Lung (tissue), 12 donors: Measurements from ENCODE around the gene AMDHD1. TPM values are rescaled to one million over a fixed set of nuclear protein-coding genes. Genes with fewer than 3 reads are reported as not detected.

ENCODE experiments used
- ATAC-seq: fragments of 200-7000 bp; cut with Tn5 transposase; one replicate; pipeline ENCODE4 v1.9.1; 2020; ENCODE audit warnings: moderate number of reproducible peaks; ENCODE audit not compliant: insufficient read depth, low FRiP score
- DNase-seq, 3 donors: peaks; one replicate each; pipeline ENCODE4 v3.0.0-alpha.2; 2013 to 2017
- H3K27ac ChIP-seq, 2 donors: one replicate each; pipeline ENCODE4 v1.5.1; 2013; ENCODE audit warnings: mild to moderate bottlenecking in 2 of 2, moderate library complexity in 2 of 2, control low read depth in 1 of 2, inconsistent platforms in 1 of 2, low read depth in 1 of 2, low read length in 1 of 2
- H3K27me3 ChIP-seq, 3 donors: one replicate each; pipeline ENCODE4 v1.5.1; 2013; ENCODE audit warnings: low read length in 2 of 3; ENCODE audit not compliant: control insufficient read depth in 3 of 3, insufficient read depth in 3 of 3
- H3K36me3 ChIP-seq, 4 donors: one replicate each; pipeline ENCODE4 v1.5.1; 2013; ENCODE audit warnings: low read length in 4 of 4, mild to moderate bottlenecking in 1 of 4, moderate library complexity in 1 of 4; ENCODE audit not compliant: control insufficient read depth in 4 of 4, insufficient read depth in 4 of 4
- H3K4me1 ChIP-seq, 5 donors: one replicate each; pipeline ENCODE4 v1.5.1; 2013; ENCODE audit warnings: low read length in 5 of 5, mild to moderate bottlenecking in 2 of 5, moderate library complexity in 1 of 5; ENCODE audit not compliant: control insufficient read depth in 5 of 5, insufficient read depth in 5 of 5
- H3K4me3 ChIP-seq: one replicate; pipeline ENCODE4 v1.5.1; 2013; ENCODE audit warnings: mild to moderate bottlenecking, control low read depth, moderate library complexity
- H3K9ac ChIP-seq, 2 donors: one replicate each; pipeline ENCODE4 v1.5.1; 2013; ENCODE audit warnings: low read length in 2 of 2, control low read depth in 1 of 2; ENCODE audit not compliant: insufficient read depth in 1 of 2
- H3K9me3 ChIP-seq, 4 donors: one replicate each; pipeline ENCODE4 v1.5.1; 2013; ENCODE audit warnings: low read length in 3 of 4, mild to moderate bottlenecking in 1 of 4, moderate library complexity in 1 of 4; ENCODE audit not compliant: control insufficient read depth in 4 of 4, insufficient read depth in 3 of 4
- WGBS, 2 donors: extraction: QIAGEN DNeasy Blood & Tissue Kit; methylation state at CpG; one replicate each; pipeline ENCODE4 v1.1.7; 2013; 5-methylcytosine and 5-hydroxymethylcytosine counted together
- polyA plus RNA-seq, 2 donors: library from polyadenylated mRNA; stranded (reverse); fragments of 200-250 nt; gene quantifications; one replicate each; pipeline ENCODE4 v1.2.1, GENCODE V29; 2013
- total RNA-seq, 2 donors: library from RNA; depleted of rRNA in 1 of 2; stranded (reverse); fragments of >200 nt in 1 of 2; gene quantifications; one replicate each; pipeline ENCODE4 v1.2.1, GENCODE V29; 2014 to 2021
- TF ChIP-seq, protein P1 (sequence below): IDR thresholded peaks from 2 replicates; pipeline ENCODE4 v1.5.1; 2012; ENCODE audit warnings: mild to moderate bottlenecking; ENCODE audit errors: control extremely low read depth, extremely low read depth
- donor health status: control.
- donor health status: control.
- donor health status: Bipolar disorder and iron deficiency.
- donor health status: healthy.
- donor health status: DM: yes; HTN: yes; CAD: no.

Gene AMDHD1
- total and polyA plus RNA-seq, 4 donors, result 0.51 to 1.9 (median 1.2) TPM

DNA sequence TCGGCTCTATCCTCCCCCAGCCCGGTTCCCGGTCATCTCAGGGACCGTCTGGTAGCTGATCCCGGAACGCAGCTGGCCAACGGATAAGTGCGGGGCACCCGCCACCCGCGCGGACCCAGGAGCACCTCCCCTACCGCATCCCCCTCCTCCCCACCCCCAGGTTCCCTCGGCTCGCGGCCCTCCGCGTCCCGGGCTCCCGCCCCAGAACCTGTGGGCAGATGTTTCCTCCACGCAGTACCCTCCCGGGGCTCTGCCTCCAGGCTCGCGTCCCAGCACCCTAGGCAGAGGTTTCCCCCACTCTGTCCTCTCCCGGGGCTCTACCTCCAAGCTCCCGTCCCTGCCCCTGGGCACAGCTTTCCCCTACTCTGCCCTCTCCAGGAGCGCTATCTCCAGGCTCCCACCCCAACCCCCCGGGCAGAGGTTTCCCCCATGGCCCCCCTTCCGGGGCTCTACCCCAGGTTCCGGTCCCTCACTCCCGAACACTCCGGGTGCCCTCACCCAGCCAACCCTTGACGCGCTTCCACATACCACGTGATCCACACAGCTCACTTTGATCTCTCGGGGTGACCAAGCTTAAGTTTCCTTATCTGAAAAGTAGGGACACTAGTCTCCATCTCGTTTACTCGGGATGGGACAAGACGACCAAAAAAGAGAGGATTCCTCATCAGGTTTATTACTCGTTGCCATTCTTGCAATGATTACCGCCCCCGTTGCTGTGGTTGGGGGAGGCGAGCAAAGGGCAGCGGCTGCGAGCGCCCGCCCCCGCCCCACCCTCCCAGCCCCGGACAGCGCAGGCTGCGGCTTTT, 404 bp upstream of the AMDHD1 start, which contains the start of gene CCDC38:
Gene CCDC38, minus strand, starts transcription at position 91 of the 806 bp plus-strand sequence. CDS start 6,105 bp downstream, outside the sequence.
- ATAC-seq (peak; percentile 95), DNase-seq (peak; percentile 72 to 77 (median 77))
- peak within 1 kb of the TSS in 1 of 2 donors; percentile 95 for H3K27ac ChIP-seq

GRCh38 chr12:95944108-95944704, 1.1 kb downstream of the AMDHD1 start:
- 77 to 89% methylated on average over 10 of the region's 10 CpGs for WGBS, 2 donors
- no peak for ATAC-seq
- Histone ChIP-seq H3K9me3 (no peaks in the 10 kb centered on the region), H3K9ac (no peak overlapping the region), H3K36me3 (no peaks in the 10 kb centered on the region), H3K4me3 (no peak overlapping the region), H3K4me1 (peaks cover 0 to 8% (median 0%) of the 10 kb centered on the region in 5 donors), H3K27me3 (peaks cover 0 to 15% (median 11%) of the 10 kb centered on the region in 3 donors), H3K27ac (no peak overlapping the region)
- DNase-seq, result no peak
- TF ChIP-seq, protein P1, sequence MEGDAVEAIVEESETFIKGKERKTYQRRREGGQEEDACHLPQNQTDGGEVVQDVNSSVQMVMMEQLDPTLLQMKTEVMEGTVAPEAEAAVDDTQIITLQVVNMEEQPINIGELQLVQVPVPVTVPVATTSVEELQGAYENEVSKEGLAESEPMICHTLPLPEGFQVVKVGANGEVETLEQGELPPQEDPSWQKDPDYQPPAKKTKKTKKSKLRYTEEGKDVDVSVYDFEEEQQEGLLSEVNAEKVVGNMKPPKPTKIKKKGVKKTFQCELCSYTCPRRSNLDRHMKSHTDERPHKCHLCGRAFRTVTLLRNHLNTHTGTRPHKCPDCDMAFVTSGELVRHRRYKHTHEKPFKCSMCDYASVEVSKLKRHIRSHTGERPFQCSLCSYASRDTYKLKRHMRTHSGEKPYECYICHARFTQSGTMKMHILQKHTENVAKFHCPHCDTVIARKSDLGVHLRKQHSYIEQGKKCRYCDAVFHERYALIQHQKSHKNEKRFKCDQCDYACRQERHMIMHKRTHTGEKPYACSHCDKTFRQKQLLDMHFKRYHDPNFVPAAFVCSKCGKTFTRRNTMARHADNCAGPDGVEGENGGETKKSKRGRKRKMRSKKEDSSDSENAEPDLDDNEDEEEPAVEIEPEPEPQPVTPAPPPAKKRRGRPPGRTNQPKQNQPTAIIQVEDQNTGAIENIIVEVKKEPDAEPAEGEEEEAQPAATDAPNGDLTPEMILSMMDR, result no peak

More for the DNA sequence above, 404 bp upstream of the AMDHD1 start, which contains the start of gene CCDC38:
- 0% methylated on average over 44 to 51 of the region's 51 CpGs for WGBS, 2 donors
- H3K27me3 ChIP-seq, result peaks cover 0 to 13% (median 9%) of the 10 kb centered on the region in 3 donors
- H3K4me1 ChIP-seq, result peaks cover 0 to 8% (median 0%) of the 10 kb centered on the region in 5 donors
- H3K36me3 ChIP-seq, result no peaks in the 10 kb centered on the region
- H3K4me3 ChIP-seq, result peak within 1 kb of the TSS; percentile 76
- H3K9me3 ChIP-seq, result no peaks in the 10 kb centered on the region
- peak within 1 kb of the TSS; percentile 55 to 58 for H3K9ac ChIP-seq
- TF ChIP-seq, protein P1, result no peak

- H3K4me1 ChIP-seq, result no peaks in the 10 kb centered on the region
- DNase-seq (no peak), ATAC-seq (no peak)
- TF ChIP-seq, protein P1, result no peak
- H3K9ac ChIP-seq, result no peak overlapping the region
- no peaks in the 10 kb centered on the region for H3K9me3 ChIP-seq
- no peaks in the 10 kb centered on the region for H3K36me3 ChIP-seq
- no peak overlapping the region for H3K27ac ChIP-seq
- 73 to 79% methylated on average over 4 of the region's 4 CpGs for WGBS, 2 donors
- H3K4me3 ChIP-seq, result no peak overlapping the region
- H3K27me3 ChIP-seq, result peaks cover 0 to 12% (median 9%) of the 10 kb centered on the region in 3 donors
These were observed 6.5 kb downstream of the AMDHD1 start for GRCh38 chr12:95949477-95950206.
